Measurements from ENCODE around the gene MACROD2.

MACROD2 gene

DNA sequence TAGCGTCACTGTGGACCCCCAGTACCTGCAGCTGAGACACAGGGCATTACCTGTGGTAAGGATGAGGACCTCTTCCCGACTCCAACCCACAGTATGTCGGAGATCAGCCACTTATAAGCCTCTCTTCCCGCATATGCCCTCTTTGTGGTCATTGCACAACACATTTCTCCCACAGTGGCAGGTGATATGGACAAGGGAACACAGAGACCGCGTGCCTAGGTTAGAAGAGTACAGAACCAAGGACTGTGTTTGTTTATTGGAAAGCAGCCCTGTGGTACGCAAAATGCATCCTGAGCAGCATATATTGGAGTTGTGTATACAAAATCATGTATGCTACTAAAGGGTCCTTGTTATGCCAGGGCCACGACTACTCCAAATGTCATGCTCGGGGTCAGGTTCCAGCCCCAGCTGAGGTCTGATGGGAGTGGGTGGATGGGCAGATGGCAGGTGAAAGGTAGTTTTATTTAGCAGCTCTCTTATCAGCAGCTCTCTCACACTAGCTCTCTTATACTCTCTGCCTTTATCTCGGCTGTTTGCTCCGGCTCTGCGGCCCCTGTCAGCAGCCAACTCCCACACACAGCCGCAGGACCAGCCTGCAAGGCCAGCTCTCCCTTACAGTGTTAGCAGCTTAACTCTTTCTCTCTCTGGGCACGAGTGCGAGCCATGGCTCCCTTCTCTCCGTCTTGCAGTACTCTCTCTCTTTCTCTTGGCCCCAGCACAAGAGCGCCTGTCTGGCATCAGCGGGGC lies 2009.0 kb downstream of the MACROD2 start:
- TF ChIP-seq TAF1 (IDR thresholded peaks at IDR 0.05; ENCODE audit: borderline replicate concordance, insufficient read depth, low read length): no peak
- TF ChIP-seq FOXP2 (optimal IDR thresholded peaks at IDR 0.05; ENCODE audit: borderline replicate concordance, extremely low read depth, extremely low read length, insufficient read depth): no peak

DNA sequence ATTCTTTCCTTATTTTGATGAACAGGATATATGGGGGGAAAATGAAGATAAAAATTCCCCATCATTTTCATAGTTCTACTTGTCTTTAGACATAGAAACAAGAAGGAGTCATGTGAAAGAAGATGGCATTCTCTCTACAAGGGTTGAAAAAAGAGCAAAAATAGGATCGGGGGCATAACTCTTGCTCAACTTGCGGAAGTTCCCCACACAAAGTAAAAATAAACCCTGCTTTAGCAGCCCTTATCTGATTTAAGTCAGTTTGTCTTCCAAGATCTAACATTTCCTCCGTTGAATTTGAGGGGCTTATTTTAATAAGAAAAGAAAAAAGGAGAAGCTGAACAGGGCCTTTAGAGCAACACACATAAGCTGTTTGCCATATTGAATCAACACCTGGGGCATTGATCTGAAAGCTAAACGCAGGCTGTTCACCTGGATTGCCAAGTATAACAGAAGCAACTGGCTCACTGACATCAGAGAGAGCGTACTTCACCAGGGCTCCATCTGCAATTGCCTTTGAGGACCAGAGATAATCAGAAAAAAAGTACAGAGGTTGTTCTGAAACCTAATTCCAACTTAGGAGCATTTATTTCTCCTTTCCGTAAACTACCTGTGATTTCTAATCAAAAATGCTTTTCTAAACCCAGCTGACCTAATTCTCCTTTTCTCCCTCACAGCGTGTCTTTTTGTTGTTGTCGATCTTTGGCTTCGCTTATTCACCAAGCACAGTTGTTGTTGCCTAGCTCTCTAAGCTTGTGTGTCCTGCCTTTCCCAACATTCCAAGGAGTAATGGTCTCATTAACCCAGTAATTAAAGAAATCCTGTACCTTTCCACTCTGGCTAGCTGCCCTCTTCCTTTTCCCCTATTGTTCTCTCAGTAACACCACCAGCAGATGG lies 2010.0 kb downstream of the MACROD2 start:
- no peak for TF ChIP-seq TAF1 (IDR thresholded peaks at IDR 0.05; ENCODE audit: borderline replicate concordance, insufficient read depth, low read length)
- TF ChIP-seq POLR2AphosphoS5 (IDR thresholded peaks at IDR 0.05; ENCODE audit: low read depth, low read length): no peak
- TF ChIP-seq, protein P1, sequence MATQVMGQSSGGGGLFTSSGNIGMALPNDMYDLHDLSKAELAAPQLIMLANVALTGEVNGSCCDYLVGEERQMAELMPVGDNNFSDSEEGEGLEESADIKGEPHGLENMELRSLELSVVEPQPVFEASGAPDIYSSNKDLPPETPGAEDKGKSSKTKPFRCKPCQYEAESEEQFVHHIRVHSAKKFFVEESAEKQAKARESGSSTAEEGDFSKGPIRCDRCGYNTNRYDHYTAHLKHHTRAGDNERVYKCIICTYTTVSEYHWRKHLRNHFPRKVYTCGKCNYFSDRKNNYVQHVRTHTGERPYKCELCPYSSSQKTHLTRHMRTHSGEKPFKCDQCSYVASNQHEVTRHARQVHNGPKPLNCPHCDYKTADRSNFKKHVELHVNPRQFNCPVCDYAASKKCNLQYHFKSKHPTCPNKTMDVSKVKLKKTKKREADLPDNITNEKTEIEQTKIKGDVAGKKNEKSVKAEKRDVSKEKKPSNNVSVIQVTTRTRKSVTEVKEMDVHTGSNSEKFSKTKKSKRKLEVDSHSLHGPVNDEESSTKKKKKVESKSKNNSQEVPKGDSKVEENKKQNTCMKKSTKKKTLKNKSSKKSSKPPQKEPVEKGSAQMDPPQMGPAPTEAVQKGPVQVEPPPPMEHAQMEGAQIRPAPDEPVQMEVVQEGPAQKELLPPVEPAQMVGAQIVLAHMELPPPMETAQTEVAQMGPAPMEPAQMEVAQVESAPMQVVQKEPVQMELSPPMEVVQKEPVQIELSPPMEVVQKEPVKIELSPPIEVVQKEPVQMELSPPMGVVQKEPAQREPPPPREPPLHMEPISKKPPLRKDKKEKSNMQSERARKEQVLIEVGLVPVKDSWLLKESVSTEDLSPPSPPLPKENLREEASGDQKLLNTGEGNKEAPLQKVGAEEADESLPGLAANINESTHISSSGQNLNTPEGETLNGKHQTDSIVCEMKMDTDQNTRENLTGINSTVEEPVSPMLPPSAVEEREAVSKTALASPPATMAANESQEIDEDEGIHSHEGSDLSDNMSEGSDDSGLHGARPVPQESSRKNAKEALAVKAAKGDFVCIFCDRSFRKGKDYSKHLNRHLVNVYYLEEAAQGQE (IDR thresholded peaks at IDR 0.05; ENCODE audit: insufficient read depth in 1 of 2, low read depth in 2 of 2, low read length in 2 of 2): no peak
- TF ChIP-seq FOXP2 (optimal IDR thresholded peaks at IDR 0.05; ENCODE audit: borderline replicate concordance, extremely low read depth, extremely low read length, insufficient read depth): no peak
- no peak for TF ChIP-seq SIN3A (IDR thresholded peaks at IDR 0.05; ENCODE audit: borderline replicate concordance, insufficient read depth, low read length)

DNA sequence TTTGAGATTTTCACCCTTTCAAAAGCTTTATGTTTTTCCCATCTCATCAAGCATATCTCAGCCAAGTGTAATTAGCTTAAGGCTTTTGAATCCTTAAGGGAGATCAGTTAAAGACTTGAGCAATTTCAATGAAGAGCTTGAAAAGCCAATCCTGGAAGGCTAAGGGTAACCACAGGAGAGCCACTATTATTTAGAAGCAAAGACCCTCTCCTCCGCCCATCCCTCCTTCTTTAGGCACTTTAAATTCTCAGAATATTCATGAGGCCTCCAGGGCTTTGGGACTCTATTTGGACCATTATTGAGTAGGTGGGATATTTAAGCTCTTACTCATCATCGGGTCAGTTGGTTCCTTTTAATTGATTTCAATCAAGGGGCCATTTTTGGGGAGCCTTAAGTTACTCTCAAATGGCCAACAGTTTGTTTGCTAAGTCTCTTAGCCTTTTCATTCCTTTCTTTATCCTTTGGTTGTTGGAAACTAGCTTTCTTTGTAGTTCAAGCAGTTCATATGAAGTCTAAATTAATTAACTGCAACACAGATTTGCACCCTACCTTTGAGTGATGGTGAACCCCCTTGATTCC lies 2010.7 kb downstream of the MACROD2 start:
- no peak for TF ChIP-seq POLR2AphosphoS5 (IDR thresholded peaks at IDR 0.05; ENCODE audit: low read depth, low read length)
- TF ChIP-seq FOXP2 (optimal IDR thresholded peaks at IDR 0.05; ENCODE audit: borderline replicate concordance, extremely low read depth, extremely low read length, insufficient read depth): no peak
- TF ChIP-seq, protein P1 (IDR thresholded peaks at IDR 0.05; ENCODE audit: insufficient read depth in 1 of 2, low read depth in 2 of 2, low read length in 2 of 2): no peak
- TF ChIP-seq SIN3A (IDR thresholded peaks at IDR 0.05; ENCODE audit: borderline replicate concordance, insufficient read depth, low read length): no peak
- TF ChIP-seq TAF1 (IDR thresholded peaks at IDR 0.05; ENCODE audit: borderline replicate concordance, insufficient read depth, low read length): no peak

DNA sequence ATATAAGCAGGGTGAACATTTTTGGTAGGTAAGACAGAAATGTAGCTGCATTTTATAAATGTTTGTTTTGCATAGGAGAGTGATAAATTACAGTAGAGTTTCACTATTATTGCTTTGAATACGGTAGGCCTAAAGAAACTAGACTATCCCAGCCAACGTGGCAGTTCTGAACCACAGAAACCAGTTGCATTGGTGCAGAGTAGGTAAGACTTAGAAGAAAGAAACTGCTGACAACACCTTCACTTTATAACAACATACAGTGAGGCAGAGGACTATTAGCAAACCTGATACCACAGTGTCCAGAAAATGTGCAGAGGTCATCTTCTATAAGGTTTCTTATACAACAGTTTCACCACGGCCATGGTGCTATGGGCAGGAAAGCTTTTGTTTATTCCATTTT lies 2011.8 kb downstream of the MACROD2 start:
- TF ChIP-seq SIN3A (IDR thresholded peaks at IDR 0.05; ENCODE audit: borderline replicate concordance, insufficient read depth, low read length) (no peak), TAF1 (IDR thresholded peaks at IDR 0.05; ENCODE audit: borderline replicate concordance, insufficient read depth, low read length) (no peak), FOXP2 (optimal IDR thresholded peaks at IDR 0.05; ENCODE audit: borderline replicate concordance, extremely low read depth, extremely low read length, insufficient read depth) (no peak), POLR2AphosphoS5 (IDR thresholded peaks at IDR 0.05; ENCODE audit: low read depth, low read length) (no peak)
- TF ChIP-seq, protein P1 (IDR thresholded peaks at IDR 0.05; ENCODE audit: insufficient read depth in 1 of 2, low read depth in 2 of 2, low read length in 2 of 2): no peak

DNA sequence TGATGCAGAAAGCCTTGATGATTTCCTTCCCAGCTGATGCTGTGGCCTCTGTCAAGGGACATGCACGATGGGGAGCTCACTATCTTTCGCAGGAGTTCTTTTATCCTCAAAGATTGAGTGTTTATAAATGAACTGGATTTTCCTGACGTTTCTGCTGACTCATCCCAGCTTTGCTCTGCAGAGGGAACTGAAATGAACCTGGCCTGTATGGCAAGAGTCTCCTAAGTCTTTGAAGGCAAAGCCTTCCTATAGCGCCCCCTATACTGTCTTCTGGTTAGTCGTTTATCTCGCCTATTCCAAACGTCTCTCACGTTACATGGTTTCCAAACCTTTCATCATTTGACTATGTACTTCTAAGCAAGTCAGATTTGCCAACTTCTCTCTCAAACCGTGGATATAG lies 2012.6 kb downstream of the MACROD2 start:
- no peak for TF ChIP-seq POLR2AphosphoS5 (IDR thresholded peaks at IDR 0.05; ENCODE audit: low read depth, low read length)
- no peak for TF ChIP-seq TAF1 (IDR thresholded peaks at IDR 0.05; ENCODE audit: borderline replicate concordance, insufficient read depth, low read length)
- TF ChIP-seq FOXP2 (optimal IDR thresholded peaks at IDR 0.05; ENCODE audit: borderline replicate concordance, extremely low read depth, extremely low read length, insufficient read depth): no peak
- no peak for TF ChIP-seq SIN3A (IDR thresholded peaks at IDR 0.05; ENCODE audit: borderline replicate concordance, insufficient read depth, low read length)
- TF ChIP-seq, protein P1 (IDR thresholded peaks at IDR 0.05; ENCODE audit: insufficient read depth in 1 of 2, low read depth in 2 of 2, low read length in 2 of 2): no peak
